ENCODE measurements around the gene SGCD. TPM values are rescaled to one million over a fixed set of nuclear protein-coding genes. Genes with fewer than 3 reads are reported as not detected.

SGCD gene
- polyA plus RNA-seq, 1 of the 3 experiments (the other 2 are of a cell fraction) = 0.87 TPM

- H3K27ac ChIP-seq (ENCODE audit: low read depth in 2 of 2, low read length in 1 of 2) = no peak overlapping the region
- ChIA-PET CTCF (no interaction called here), POLR2A (no interaction called here)
- 41% methylated on average over 2 of the region's 2 CpGs for WGBS (ENCODE audit: low lambda C conversion rate)
- no peak overlapping the region for H3K4me2 ChIP-seq
- no peak for DNase-seq
- H3K27me3 ChIP-seq (ENCODE audit: insufficient read depth) = no peaks in the 10 kb centered on the region
- H3K79me2 ChIP-seq (ENCODE audit: insufficient read depth) = no peaks in the 10 kb centered on the region
- no peak overlapping the region for H3K4me3 ChIP-seq (ENCODE audit: low read depth in 2 of 2, low read length in 1 of 2)
- H3K9me2 ChIP-seq = no peaks in the 10 kb centered on the region
- TF ChIP-seq ELF1 (IDR thresholded peaks at IDR 0.05) (no peak), TAF1 (IDR thresholded peaks at IDR 0.05; ENCODE audit: borderline replicate concordance, low read depth, low read length) (no peak), USF2 (IDR thresholded peaks at IDR 0.05; ENCODE audit: borderline replicate concordance, low read depth, low read length) (no peak), PBX3 (IDR thresholded peaks at IDR 0.05) (no peak), RCOR1 (IDR thresholded peaks at IDR 0.05; ENCODE audit: low read length) (no peak), TCF12 (IDR thresholded peaks at IDR 0.05) (no peak), RAD21 (IDR thresholded peaks at IDR 0.05; ENCODE audit: low read length) (no peak), CTCF (IDR thresholded peaks at IDR 0.05) (no peak), IRF3 (IDR thresholded peaks at IDR 0.05; ENCODE audit: low read depth, low read length) (no peak), ZBTB33 (IDR thresholded peaks at IDR 0.05; ENCODE audit: borderline replicate concordance, low read depth) (no peak), RXRA (IDR thresholded peaks at IDR 0.05; ENCODE audit: borderline replicate concordance, low read depth) (no peak), EP300 (IDR thresholded peaks at IDR 0.05; ENCODE audit: borderline replicate concordance in 1 of 2, low read depth in 1 of 2, low read length in 1 of 2) (no peak), EZH2phosphoT487 (IDR thresholded peaks at IDR 0.05; ENCODE audit: borderline replicate concordance, low read depth) (no peak), FOSL2 (IDR thresholded peaks at IDR 0.05; ENCODE audit: borderline replicate concordance, low read depth) (no peak), CHD2 (IDR thresholded peaks at IDR 0.05; ENCODE audit: low read length, partially characterized antibody) (no peak), FOXM1 (IDR thresholded peaks at IDR 0.05; ENCODE audit: low read depth) (no peak), RFX5 (IDR thresholded peaks at IDR 0.05; ENCODE audit: low read length) (no peak), MEF2A (IDR thresholded peaks at IDR 0.05; ENCODE audit: borderline replicate concordance, low read depth) (no peak)
- H3K9me3 ChIP-seq = no peaks in the 10 kb centered on the region
- no peaks in the 10 kb centered on the region for H3F3A ChIP-seq (replicated peaks; ENCODE audit: insufficient read depth)
- H3K4me1 ChIP-seq (ENCODE audit: control insufficient read depth in 1 of 2, insufficient read depth in 2 of 2, low read depth in 1 of 2, low read length in 1 of 2) = peaks cover 0 to 2% of the 10 kb centered on the region in 2 experiments; a peak in 1 of 4 replicates
- no peak overlapping the region for H2AFZ ChIP-seq (ENCODE audit: low read depth)
- H3K9ac ChIP-seq = no peak overlapping the region
- no peaks in the 10 kb centered on the region for H3K36me3 ChIP-seq (replicated peaks in 1 of 2; ENCODE audit: control insufficient read depth in 1 of 2, insufficient read depth in 2 of 2, low read length in 1 of 2)
- no peaks in the 10 kb centered on the region for H4K20me1 ChIP-seq (ENCODE audit: insufficient read depth)
Observed at GRCh38 chr5:156534085-156534484, 207.1 kb downstream of the SGCD start.

All from SK-N-SH (cell line).